HFFc6 (cell line): Measurements from ENCODE around the gene SNED1. TPM values are rescaled to one million over a fixed set of nuclear protein-coding genes. Genes with fewer than 3 reads are reported as not detected.

Experiments
- DNase-seq: peaks from one replicate; pipeline ENCODE4 v3.0.0-alpha.2; 2018
- H3K27ac Mint-ChIP-seq: 2 replicates; pipeline ENCODE4 v1.8.0; 2020; ENCODE audit warnings: mild to moderate bottlenecking, mixed read lengths
- H3K27me3 Mint-ChIP-seq: 2 replicates; pipeline ENCODE4 v1.8.0; 2021; ENCODE audit warnings: mild to moderate bottlenecking, moderate library complexity, mixed read lengths; ENCODE audit not compliant: insufficient read depth
- H3K36me3 Mint-ChIP-seq: 2 replicates; pipeline ENCODE4 v1.8.0; 2021; ENCODE audit warnings: low read depth, mixed read lengths
- H3K4me1 Mint-ChIP-seq: 2 replicates; pipeline ENCODE4 v1.8.0; 2020; ENCODE audit warnings: low read depth, mixed read lengths
- H3K4me3 Mint-ChIP-seq: 2 replicates; pipeline ENCODE4 v1.8.0; 2020; ENCODE audit warnings: mild to moderate bottlenecking, moderate library complexity, mixed read lengths
- H3K9me3 Mint-ChIP-seq: 2 replicates; pipeline ENCODE4 v1.8.0; 2020; ENCODE audit warnings: mild to moderate bottlenecking, mixed read lengths
- total RNA-seq, 6 experiments: library from RNA; stranded (reverse); fragmentation: NEBNext Ultra II Directional; extraction: Animal tissue kit (Norgen Biotek cat#: 25700); gene quantifications; 2 replicates in 1 of 6; 3 replicates in 5 of 6; pipeline ENCODE4 v1.2.3, GENCODE V29; 2021
- TF ChIP-seq, protein P1 (sequence below): fragments of 200-600 bp; sonication (generic); IDR thresholded peaks from 2 replicates; pipeline ENCODE4 v1.5.0; 2021; ENCODE audit warnings: antibody characterized with exemption, mild to moderate bottlenecking

The SNED1 gene
- total RNA-seq, 6 experiments from 2014 or later = 1.2 to 2.1 (median 1.6) TPM

DNA sequence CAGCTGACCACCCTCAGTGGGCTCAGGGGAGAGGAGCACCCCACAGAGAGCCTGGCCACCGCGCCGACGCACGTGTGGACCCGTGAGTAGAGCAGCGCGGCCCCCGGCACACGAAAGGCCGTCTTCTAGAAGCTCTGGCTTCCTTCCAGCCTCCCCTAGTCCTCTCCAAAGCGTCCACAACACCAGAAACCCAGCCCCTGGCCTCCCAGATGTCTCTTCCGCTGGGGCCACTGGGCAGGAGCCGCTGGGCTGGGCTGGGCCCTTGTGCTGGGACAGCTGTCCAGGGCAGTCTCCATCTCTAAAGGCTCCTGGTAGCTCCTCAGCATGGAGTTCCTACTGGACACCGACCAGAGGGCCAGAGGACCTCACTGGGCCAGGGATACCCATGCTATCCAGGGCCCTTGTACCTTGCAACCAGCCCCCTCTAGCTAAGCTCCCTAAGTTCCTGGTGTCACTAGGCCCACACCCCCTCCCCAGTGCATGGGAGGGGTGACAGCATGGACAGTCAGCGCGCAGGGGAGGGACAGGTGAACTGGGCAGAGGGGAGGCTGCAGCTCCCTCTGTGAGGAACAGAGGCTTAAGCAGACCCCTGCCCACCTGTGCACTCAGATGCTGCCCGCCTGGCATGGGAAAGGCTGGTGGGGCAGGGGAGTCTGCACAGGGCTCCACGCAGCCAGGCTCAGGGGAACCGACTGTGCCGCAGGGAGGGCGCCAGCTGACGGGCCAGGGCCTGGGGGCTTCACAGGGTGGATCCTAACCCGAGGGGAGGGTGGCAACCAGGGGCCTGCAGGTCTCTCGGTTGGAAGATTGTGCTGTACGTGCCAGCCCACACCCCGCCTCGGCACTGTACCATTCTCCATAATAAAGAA lies 70.8 kb downstream of the SNED1 start:
- no peak for DNase-seq
- H3K36me3 Mint-ChIP-seq = no peaks in the 10 kb centered on the region
- H3K9me3 Mint-ChIP-seq = no peaks in the 10 kb centered on the region

GRCh38 chr2:241069821-241070281 lies 71.4 kb downstream of the SNED1 start:
- no peak for DNase-seq
- H3K4me1 Mint-ChIP-seq = no peaks in the 10 kb centered on the region
- no peak overlapping the region for H3K27ac Mint-ChIP-seq
- H3K27me3 Mint-ChIP-seq = peaks cover 24% of the 10 kb centered on the region
- H3K36me3 Mint-ChIP-seq = no peaks in the 10 kb centered on the region
- TF ChIP-seq, protein P1, sequence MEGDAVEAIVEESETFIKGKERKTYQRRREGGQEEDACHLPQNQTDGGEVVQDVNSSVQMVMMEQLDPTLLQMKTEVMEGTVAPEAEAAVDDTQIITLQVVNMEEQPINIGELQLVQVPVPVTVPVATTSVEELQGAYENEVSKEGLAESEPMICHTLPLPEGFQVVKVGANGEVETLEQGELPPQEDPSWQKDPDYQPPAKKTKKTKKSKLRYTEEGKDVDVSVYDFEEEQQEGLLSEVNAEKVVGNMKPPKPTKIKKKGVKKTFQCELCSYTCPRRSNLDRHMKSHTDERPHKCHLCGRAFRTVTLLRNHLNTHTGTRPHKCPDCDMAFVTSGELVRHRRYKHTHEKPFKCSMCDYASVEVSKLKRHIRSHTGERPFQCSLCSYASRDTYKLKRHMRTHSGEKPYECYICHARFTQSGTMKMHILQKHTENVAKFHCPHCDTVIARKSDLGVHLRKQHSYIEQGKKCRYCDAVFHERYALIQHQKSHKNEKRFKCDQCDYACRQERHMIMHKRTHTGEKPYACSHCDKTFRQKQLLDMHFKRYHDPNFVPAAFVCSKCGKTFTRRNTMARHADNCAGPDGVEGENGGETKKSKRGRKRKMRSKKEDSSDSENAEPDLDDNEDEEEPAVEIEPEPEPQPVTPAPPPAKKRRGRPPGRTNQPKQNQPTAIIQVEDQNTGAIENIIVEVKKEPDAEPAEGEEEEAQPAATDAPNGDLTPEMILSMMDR = no peak
- H3K4me3 Mint-ChIP-seq = no peak overlapping the region
- H3K9me3 Mint-ChIP-seq = no peaks in the 10 kb centered on the region

More for the DNA sequence above, 70.8 kb downstream of the SNED1 start:
- H3K27ac Mint-ChIP-seq = no peak overlapping the region
- H3K4me1 Mint-ChIP-seq = no peaks in the 10 kb centered on the region
- peaks cover 23% of the 10 kb centered on the region for H3K27me3 Mint-ChIP-seq
- H3K4me3 Mint-ChIP-seq = no peak overlapping the region
- TF ChIP-seq, protein P1 = no peak

GRCh38 chr2:241070361-241070760 lies 71.9 kb downstream of the SNED1 start:
- Mint-ChIP-seq H3K27ac (no peak overlapping the region), H3K36me3 (no peaks in the 10 kb centered on the region), H3K4me3 (no peak overlapping the region), H3K4me1 (no peaks in the 10 kb centered on the region), H3K9me3 (no peaks in the 10 kb centered on the region), H3K27me3 (peaks cover 24% of the 10 kb centered on the region)
- TF ChIP-seq, protein P1 = no peak
- DNase-seq = no peak

- Mint-ChIP-seq H3K36me3 (no peaks in the 10 kb centered on the region), H3K4me3 (no peak overlapping the region), H3K27ac (no peak overlapping the region), H3K27me3 (peaks cover 22% of the 10 kb centered on the region), H3K9me3 (no peaks in the 10 kb centered on the region), H3K4me1 (no peaks in the 10 kb centered on the region)
- DNase-seq = no peak
- TF ChIP-seq, protein P1 = no peak
Observed at GRCh38 chr2:241070811-241071676, 72.6 kb downstream of the SNED1 start.

- Mint-ChIP-seq H3K4me3 (no peak overlapping the region), H3K36me3 (no peaks in the 10 kb centered on the region), H3K4me1 (no peaks in the 10 kb centered on the region), H3K27ac (no peak overlapping the region), H3K27me3 (peaks cover 19% of the 10 kb centered on the region), H3K9me3 (no peaks in the 10 kb centered on the region)
- no peak for DNase-seq
- TF ChIP-seq, protein P1 = no peak
Observed at GRCh38 chr2:241071677-241072111, 73.3 kb downstream of the SNED1 start.
